ENCODE data around the gene GJA3.
A peak's percentile ranks its signal among the peaks of the same experiment; 100 is the strongest.
"Not testable (repeated sequence)": the region's sequence is repeated elsewhere in the genome, so short reads cannot be mapped to it uniquely, and the experiment has no call there.

GJA3 gene

GRCh38 chr13:20182231-20182846, 21.5 kb upstream of the GJA3 start:
- peak; percentile 87 for DNase-seq (ENCODE audit: low read depth, low spot score)

- no peak for DNase-seq (ENCODE audit: low read depth, low spot score)
Measured at GRCh38 chr13:20181188-20181587, 20.3 kb upstream of the GJA3 start.

- peak; percentile 19 for DNase-seq (ENCODE audit: low read depth, low spot score)
Measured at GRCh38 chr13:20178156-20178555, 17.3 kb upstream of the GJA3 start.

GRCh38 chr13:20177049-20177831, 16.4 kb upstream of the GJA3 start:
- no peak for DNase-seq (ENCODE audit: low read depth, low spot score)

- DNase-seq (ENCODE audit: low read depth, low spot score), result no peak
Measured at GRCh38 chr13:20175907-20176652, 15.2 kb upstream of the GJA3 start.

- DNase-seq (ENCODE audit: low read depth, low spot score), result no peak
Measured at GRCh38 chr13:20175406-20175794, 14.5 kb upstream of the GJA3 start.

- DNase-seq (ENCODE audit: low read depth, low spot score), result peak; percentile 93
Measured at GRCh38 chr13:20174656-20175405, 14.0 kb upstream of the GJA3 start.

- no peak for DNase-seq (ENCODE audit: low read depth, low spot score)
Measured at GRCh38 chr13:20173116-20173746, 12.4 kb upstream of the GJA3 start.

GRCh38 chr13:20171364-20171763, 10.5 kb upstream of the GJA3 start:
- DNase-seq (ENCODE audit: low read depth, low spot score), result peak; percentile 43

GRCh38 chr13:20170921-20171320, 10.1 kb upstream of the GJA3 start:
- DNase-seq (ENCODE audit: low read depth, low spot score), result no peak

GRCh38 chr13:20168396-20168795, 7.5 kb upstream of the GJA3 start:
- DNase-seq (ENCODE audit: low read depth, low spot score), result no peak

- no peak for DNase-seq (ENCODE audit: low read depth, low spot score)
Measured at GRCh38 chr13:20165417-20166257, 4.8 kb upstream of the GJA3 start.

- DNase-seq (ENCODE audit: low read depth, low spot score), result no peak
Measured at GRCh38 chr13:20161951-20162300, 1.1 kb upstream of the GJA3 start.

GRCh38 chr13:20161275-20161950, 561 bp upstream of the GJA3 start:
- peak; percentile 20 for DNase-seq (ENCODE audit: low read depth, low spot score)

- peak; percentile 28 for DNase-seq (ENCODE audit: low read depth, low spot score)
Measured at GRCh38 chr13:20159646-20160305, 1.1 kb downstream of the GJA3 start.

- DNase-seq (ENCODE audit: low read depth, low spot score), result no peak
Measured at GRCh38 chr13:20157151-20157796, 3.6 kb downstream of the GJA3 start.

- no peak for DNase-seq (ENCODE audit: low read depth, low spot score)
Measured at GRCh38 chr13:20156702-20157101, 4.2 kb downstream of the GJA3 start.

GRCh38 chr13:20153290-20153689, 7.6 kb downstream of the GJA3 start:
- DNase-seq (ENCODE audit: low read depth, low spot score), result not testable (repeated sequence)

GRCh38 chr13:20151612-20152011, 9.2 kb downstream of the GJA3 start:
- no peak for DNase-seq (ENCODE audit: low read depth, low spot score)

All from astrocyte of the hippocampus (primary cell).